RWPE1 (cell line): ENCODE data around the gene MRPL18.
"Not testable (repeated sequence)": the region's sequence is repeated elsewhere in the genome, so short reads cannot be mapped to it uniquely, and the experiment has no call there.

Experiments used
- CTCF ChIA-PET: fragments of 350-600 bp; sonication (Branson Sonifier 250); formaldehyde crosslinking; extraction: SDS; loops from one replicate; lab custom pipeline; 2021; lab: Yijun Ruan, JAX
- POLR2A ChIA-PET: fragments of 400-600 bp; formaldehyde crosslinking; extraction: SDS; loops from one replicate; lab custom pipeline; 2020; ENCODE audit warnings: antibody characterized with exemption; ENCODE audit not compliant: low non-redundant PET; lab: Yijun Ruan, JAX
- DNase-seq: peaks from one replicate; pipeline ENCODE4 v3.0.0; 2012; ENCODE audit warnings: low spot score
- H3K27ac ChIP-seq: fragments of 450-650 bp; 2 replicates; pipeline ENCODE4 v1.5.1; 2017
- CTCF ChIP-seq: fragments of 450-650 bp; conservative IDR thresholded peaks from 2 replicates; pipeline ENCODE4 v1.5.1; 2017; ENCODE audit warnings: low read depth, mild to moderate bottlenecking

MRPL18 gene

DNA sequence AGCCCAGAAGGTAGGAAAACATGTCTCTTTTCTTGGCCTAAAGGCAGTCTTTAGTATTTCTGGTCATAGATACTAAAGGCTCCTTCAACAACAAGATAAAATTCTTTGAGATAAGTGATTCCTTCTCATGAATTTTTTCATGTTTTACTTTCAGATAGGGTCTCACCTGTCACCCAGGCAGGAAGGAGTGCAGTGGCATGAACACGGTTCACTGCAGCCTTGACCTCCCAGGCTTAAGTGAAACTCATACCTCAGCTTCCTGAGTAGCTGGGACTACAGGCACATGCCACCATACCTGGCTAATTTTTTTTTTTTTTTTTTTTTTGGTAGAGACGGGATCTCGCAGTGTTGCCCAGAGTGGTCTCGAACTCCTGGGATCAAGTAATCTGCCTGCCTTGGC lies 18.9 kb downstream of the MRPL18 start:
- ChIA-PET POLR2A (no interaction called here), CTCF (no interaction called here)
- TF ChIP-seq CTCF: no peak
- no peak overlapping the region for H3K27ac ChIP-seq
- no peak for DNase-seq

GRCh38 chr6:159813781-159814180 lies 23.5 kb downstream of the MRPL18 start:
- TF ChIP-seq CTCF: no peak
- CTCF ChIA-PET: interaction anchor here (0.7 kb wide), 1 partner anchor 180 kb away, joined by 3 read pairs; no protein-coding TSS in a partner anchor
- DNase-seq: no peak
- H3K27ac ChIP-seq: no peak overlapping the region
- POLR2A ChIA-PET: no interaction called here

- ChIA-PET CTCF (interaction anchor here (0.6 kb wide), 1 partner anchor 50 kb away, joined by 5 read pairs; no protein-coding TSS in a partner anchor), POLR2A (interaction anchor here (0.6 kb wide), 1 partner anchor 33 kb away, joined by 4 read pairs; no protein-coding TSS in a partner anchor)
- no peak for TF ChIP-seq CTCF
- no peak overlapping the region for H3K27ac ChIP-seq
- DNase-seq: no peak
Observed at GRCh38 chr6:159815410-159815809, 25.1 kb downstream of the MRPL18 start.

DNA sequence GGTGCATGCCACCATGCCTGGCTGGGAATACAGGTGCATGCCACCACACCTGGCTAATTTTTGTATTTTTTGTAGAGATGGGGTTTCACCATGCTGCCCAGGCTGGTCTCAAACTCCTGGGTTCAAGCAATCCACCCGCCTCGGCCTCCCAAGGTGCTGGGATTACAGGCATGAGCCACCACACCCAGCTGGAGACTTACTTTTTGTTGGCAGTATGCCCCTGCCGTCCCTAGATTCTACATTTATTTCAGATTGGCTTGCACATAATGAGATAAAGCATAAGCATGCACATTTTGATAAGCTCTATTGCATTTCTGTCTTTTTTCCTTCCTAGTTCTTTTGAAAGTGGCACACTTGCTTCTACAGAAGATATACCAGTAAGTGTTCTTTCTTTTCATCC lies 26.5 kb downstream of the MRPL18 start:
- CTCF ChIA-PET, H3K27ac ChIP-seq, DNase-seq, POLR2A ChIA-PET: not testable (repeated sequence)

DNA sequence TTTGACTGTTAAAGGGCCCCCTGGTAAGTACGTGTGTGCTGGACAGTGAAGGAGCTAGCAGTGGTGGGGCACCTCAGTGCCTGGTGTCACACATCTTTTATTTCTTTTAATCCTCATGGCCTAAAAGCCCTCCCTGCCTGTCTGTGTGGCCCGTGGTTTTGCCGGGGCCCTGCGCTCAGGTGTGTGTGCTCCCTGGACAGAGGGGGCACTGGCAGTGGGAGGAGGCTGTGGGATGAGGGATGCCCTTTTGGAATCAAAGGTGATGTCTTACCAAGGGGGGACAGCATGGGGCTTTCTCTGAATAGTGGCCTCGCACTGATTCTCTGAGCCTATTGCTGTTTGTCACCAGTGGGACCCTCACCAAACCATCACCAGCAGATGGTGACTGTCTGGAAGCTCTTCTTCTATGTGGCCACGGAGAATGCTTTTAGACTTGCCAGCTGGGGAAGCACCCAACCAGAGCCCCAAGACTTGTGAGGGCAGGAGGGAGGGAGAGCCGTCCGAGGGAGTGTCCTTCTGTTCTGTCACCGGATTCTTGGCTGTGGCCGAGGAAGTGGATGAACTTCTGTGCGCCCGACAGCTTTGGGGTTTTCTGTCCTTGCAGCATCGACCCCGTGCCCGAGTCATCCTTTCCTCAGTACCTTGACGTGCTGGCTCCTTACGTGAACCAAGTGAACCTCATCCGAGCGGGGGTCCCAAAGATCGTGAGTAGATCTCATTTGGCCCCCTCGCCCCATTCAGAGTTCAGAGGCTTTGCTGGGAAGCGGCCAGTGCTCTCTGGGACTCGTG lies 27.9 kb downstream of the MRPL18 start:
- no peak overlapping the region for H3K27ac ChIP-seq
- CTCF ChIA-PET: no interaction called here
- POLR2A ChIA-PET: no interaction called here
- TF ChIP-seq CTCF: no peak
- DNase-seq: no peak

GRCh38 chr6:159819098-159819497 lies 28.8 kb downstream of the MRPL18 start:
- CTCF ChIA-PET: no interaction called here

More at GRCh38 chr6:159819098-159819497, 28.8 kb downstream of the MRPL18 start:
- H3K27ac ChIP-seq: no peak overlapping the region
- TF ChIP-seq CTCF: no peak
- DNase-seq: no peak
- POLR2A ChIA-PET: no interaction called here
